ENCODE measurements around the gene CRB3. TPM values are rescaled to one million over a fixed set of nuclear protein-coding genes. Genes with fewer than 3 reads are reported as not detected.

The CRB3 gene
- total and polyA plus RNA-seq, 2 of the 4 experiments (the other 2 are of a cell fraction): not detected

DNA sequence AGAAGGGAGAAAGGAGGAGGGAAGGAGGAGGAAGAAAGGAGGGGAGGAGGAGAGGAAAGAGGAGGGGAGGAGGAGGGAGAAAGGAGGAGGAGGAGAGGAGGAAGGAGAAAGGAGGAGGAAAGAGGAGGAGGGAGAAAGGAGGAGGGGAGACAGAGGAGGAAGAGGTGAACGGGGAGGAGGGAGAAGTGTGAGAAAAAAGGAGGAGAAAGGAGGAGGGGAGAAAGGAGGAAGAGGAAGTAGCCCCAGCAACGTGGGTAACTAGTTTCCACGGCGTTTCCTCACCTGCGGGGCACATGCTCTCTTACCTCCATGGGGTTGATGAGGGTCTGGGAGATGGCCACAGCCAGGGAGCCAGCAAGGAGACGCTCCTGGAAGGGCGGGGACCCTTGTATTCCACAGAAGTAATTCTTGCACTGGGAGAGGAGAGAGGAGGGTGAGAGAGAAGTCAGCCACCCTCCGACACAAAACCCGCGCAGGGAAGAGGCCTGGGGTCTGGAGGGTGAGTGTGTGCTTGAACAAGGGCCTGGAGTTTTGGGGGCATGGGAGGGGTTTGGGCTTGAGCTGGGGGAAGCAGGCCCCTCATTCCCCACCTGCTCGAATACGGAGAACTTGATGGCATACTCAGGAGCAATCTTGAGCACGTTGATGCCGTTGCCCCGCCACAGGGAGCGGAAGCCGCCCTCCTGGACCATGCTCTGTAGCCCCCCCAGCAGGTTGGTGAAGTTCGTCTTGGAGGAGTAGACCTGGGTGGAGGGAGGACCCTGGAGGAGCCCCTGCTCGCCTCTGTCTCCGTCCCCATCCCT lies 34.5 kb upstream of the CRB3 start:
- intact Hi-C loops (cut with micrococcal nuclease): no loop called here
- no peak overlapping the region for H4K8ac ChIP-seq (ENCODE audit: low read depth in 2 of 2, low read length in 2 of 2)
- no peak overlapping the region for H3K27ac ChIP-seq (ENCODE audit: insufficient read depth, low read length)
- H4K20me1 ChIP-seq (ENCODE audit: insufficient read depth, low read length): no peaks in the 10 kb centered on the region
- H3K23ac ChIP-seq (ENCODE audit: low read depth, low read length): no peak overlapping the region
- no peak overlapping the region for H3K4me3 ChIP-seq (ENCODE audit: insufficient read depth, low read depth, low read length)
- H4K91ac ChIP-seq (ENCODE audit: insufficient read depth, low read depth, low read length): no peak overlapping the region
- H3K9me1 ChIP-seq (ENCODE audit: insufficient read depth, low read length): no peaks in the 10 kb centered on the region
- peaks cover 2% of the 10 kb centered on the region; the same call in 1 of the 2 replicates for H3K4me1 ChIP-seq (ENCODE audit: control insufficient read depth, insufficient read depth, low read length)
- H2BK20ac ChIP-seq (ENCODE audit: low read depth, low read length): no peak overlapping the region
- no CpG with 5 or more reads among the region's 20 CpGs for WGBS, 2 experiments (ENCODE audit: extremely low coverage in 2 of 2, insufficient read length in 1 of 2)
- ATAC-seq (ENCODE audit: low read depth) (no peak), DNase-seq (no peak)
- no peak overlapping the region for H3K9ac ChIP-seq (ENCODE audit: low read depth, low read length)
- no peak overlapping the region for H4K5ac ChIP-seq (ENCODE audit: low read depth, low read length)
- H3K4ac ChIP-seq (ENCODE audit: low read depth, low read length): no peak overlapping the region
- H3K36me3 ChIP-seq (ENCODE audit: control insufficient read depth, insufficient read depth, low read length): no peaks in the 10 kb centered on the region
- H3K14ac ChIP-seq (replicated peaks; ENCODE audit: low read depth, low read length): no peak overlapping the region
- TF ChIP-seq MAZ (IDR thresholded peaks at IDR 0.05; ENCODE audit: borderline replicate concordance, low read depth, low read length) (no peak), RAD21 (IDR thresholded peaks at IDR 0.05; ENCODE audit: low read length) (no peak), MAFK (IDR thresholded peaks at IDR 0.05; ENCODE audit: low read depth, low read length) (no peak), RFX5 (IDR thresholded peaks at IDR 0.05; ENCODE audit: low read depth, low read length) (no peak), NFE2L2 (IDR thresholded peaks at IDR 0.05; ENCODE audit: low read depth, low read length) (no peak), MXI1 (IDR thresholded peaks at IDR 0.05; ENCODE audit: borderline replicate concordance, low read depth, low read length) (no peak), RCOR1 (IDR thresholded peaks at IDR 0.05; ENCODE audit: insufficient replicate concordance, low read length) (no peak), CEBPB (IDR thresholded peaks at IDR 0.05; ENCODE audit: low read depth, low read length) (no peak), FOS (IDR thresholded peaks at IDR 0.05; ENCODE audit: low read depth, low read length) (no peak), CHD1 (IDR thresholded peaks at IDR 0.05; ENCODE audit: low read depth, low read length) (no peak), SMC3 (IDR thresholded peaks at IDR 0.05; ENCODE audit: low read depth, low read length) (no peak)
- TF ChIP-seq, protein P1, sequence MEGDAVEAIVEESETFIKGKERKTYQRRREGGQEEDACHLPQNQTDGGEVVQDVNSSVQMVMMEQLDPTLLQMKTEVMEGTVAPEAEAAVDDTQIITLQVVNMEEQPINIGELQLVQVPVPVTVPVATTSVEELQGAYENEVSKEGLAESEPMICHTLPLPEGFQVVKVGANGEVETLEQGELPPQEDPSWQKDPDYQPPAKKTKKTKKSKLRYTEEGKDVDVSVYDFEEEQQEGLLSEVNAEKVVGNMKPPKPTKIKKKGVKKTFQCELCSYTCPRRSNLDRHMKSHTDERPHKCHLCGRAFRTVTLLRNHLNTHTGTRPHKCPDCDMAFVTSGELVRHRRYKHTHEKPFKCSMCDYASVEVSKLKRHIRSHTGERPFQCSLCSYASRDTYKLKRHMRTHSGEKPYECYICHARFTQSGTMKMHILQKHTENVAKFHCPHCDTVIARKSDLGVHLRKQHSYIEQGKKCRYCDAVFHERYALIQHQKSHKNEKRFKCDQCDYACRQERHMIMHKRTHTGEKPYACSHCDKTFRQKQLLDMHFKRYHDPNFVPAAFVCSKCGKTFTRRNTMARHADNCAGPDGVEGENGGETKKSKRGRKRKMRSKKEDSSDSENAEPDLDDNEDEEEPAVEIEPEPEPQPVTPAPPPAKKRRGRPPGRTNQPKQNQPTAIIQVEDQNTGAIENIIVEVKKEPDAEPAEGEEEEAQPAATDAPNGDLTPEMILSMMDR (conservative IDR thresholded peaks at IDR 0.05; ENCODE audit: low read depth, low read length): no peak
- TF ChIP-seq, protein P2, sequence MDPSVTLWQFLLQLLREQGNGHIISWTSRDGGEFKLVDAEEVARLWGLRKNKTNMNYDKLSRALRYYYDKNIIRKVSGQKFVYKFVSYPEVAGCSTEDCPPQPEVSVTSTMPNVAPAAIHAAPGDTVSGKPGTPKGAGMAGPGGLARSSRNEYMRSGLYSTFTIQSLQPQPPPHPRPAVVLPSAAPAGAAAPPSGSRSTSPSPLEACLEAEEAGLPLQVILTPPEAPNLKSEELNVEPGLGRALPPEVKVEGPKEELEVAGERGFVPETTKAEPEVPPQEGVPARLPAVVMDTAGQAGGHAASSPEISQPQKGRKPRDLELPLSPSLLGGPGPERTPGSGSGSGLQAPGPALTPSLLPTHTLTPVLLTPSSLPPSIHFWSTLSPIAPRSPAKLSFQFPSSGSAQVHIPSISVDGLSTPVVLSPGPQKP (IDR thresholded peaks at IDR 0.05; ENCODE audit: borderline replicate concordance, low read depth, low read length): no peak
- TF ChIP-seq, protein P3, sequence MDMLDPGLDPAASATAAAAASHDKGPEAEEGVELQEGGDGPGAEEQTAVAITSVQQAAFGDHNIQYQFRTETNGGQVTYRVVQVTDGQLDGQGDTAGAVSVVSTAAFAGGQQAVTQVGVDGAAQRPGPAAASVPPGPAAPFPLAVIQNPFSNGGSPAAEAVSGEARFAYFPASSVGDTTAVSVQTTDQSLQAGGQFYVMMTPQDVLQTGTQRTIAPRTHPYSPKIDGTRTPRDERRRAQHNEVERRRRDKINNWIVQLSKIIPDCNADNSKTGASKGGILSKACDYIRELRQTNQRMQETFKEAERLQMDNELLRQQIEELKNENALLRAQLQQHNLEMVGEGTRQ (IDR thresholded peaks at IDR 0.05; ENCODE audit: low read depth, low read length): no peak
- H2AFZ ChIP-seq (replicated peaks; ENCODE audit: low read length, poor library complexity): peak overlapping the region; percentile 32
- no peak overlapping the region for H2BK5ac ChIP-seq (ENCODE audit: low read depth, low read length, poor library complexity, severe bottlenecking)
- ChIA-PET CTCF (no interaction called here), POLR2A (ENCODE audit: unreplicated experiment) (no interaction called here)
- H2AK9ac ChIP-seq (replicated peaks; ENCODE audit: low read depth, low read length, poor library complexity): no peak overlapping the region
- H2AK5ac ChIP-seq (ENCODE audit: low read depth, low read length): no peak overlapping the region
- no peak overlapping the region for H2BK15ac ChIP-seq (ENCODE audit: low read depth, low read length)
- H3K56ac ChIP-seq (ENCODE audit: extremely low read depth, insufficient read depth, low read length): no peak overlapping the region
- no TSS peak for BruUV-seq (replicated peaks)
- H3K18ac ChIP-seq (ENCODE audit: low read depth, low read length): no peak overlapping the region
- in situ Hi-C loops (cut with MboI; ENCODE audit: low sequenced_read_pairs): no loop called here
- peaks cover 8% of the 10 kb centered on the region; the same call in 1 of the 2 replicates for H3K27me3 ChIP-seq (ENCODE audit: control insufficient read depth, insufficient read depth, low read length)
- H3K79me1 ChIP-seq (ENCODE audit: low read depth in 1 of 2, low read length in 2 of 2): 0 out of 4 replicates have a peak, but pooled peaks cover 0 to 3% of the 10 kb centered on the region in 2 experiments
- peaks cover 3% of the 10 kb centered on the region; the same call in 1 of the 2 replicates for H3K9me3 ChIP-seq (ENCODE audit: control insufficient read depth, insufficient read depth, low read length)
- no peak overlapping the region for H2BK120ac ChIP-seq (ENCODE audit: low read depth, low read length)
- dilution Hi-C loops (cut with HindIII; ENCODE audit: low sequenced_read_pairs, unreplicated experiment): no loop called here
- H3K4me2 ChIP-seq (ENCODE audit: low read depth, low read length): no peak overlapping the region
